ENCODE data around the gene CENPL.

DNA sequence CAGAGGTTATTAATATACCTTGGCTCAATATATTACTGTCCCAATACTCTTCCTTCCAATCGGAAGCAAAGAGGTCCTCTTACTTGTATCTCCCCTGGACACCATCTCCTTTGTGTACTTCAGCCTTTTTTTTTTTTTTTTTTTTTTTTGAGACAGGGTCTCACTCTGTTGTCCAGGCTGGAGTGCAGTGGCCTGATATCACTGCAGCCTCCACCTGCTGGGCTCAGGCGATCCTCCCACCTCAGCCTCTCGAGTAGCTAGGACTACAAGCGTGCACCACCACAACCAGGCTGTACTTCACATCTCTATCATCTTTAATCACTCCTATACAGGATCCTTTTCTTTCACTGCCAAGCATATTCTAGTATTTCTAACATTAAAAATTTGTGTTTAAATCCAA is 3.0 kb downstream of the CENPL start:
- TF ChIP-seq POLR2A (IDR thresholded peaks at IDR 0.05), result no peak
- TF ChIP-seq, protein P1, sequence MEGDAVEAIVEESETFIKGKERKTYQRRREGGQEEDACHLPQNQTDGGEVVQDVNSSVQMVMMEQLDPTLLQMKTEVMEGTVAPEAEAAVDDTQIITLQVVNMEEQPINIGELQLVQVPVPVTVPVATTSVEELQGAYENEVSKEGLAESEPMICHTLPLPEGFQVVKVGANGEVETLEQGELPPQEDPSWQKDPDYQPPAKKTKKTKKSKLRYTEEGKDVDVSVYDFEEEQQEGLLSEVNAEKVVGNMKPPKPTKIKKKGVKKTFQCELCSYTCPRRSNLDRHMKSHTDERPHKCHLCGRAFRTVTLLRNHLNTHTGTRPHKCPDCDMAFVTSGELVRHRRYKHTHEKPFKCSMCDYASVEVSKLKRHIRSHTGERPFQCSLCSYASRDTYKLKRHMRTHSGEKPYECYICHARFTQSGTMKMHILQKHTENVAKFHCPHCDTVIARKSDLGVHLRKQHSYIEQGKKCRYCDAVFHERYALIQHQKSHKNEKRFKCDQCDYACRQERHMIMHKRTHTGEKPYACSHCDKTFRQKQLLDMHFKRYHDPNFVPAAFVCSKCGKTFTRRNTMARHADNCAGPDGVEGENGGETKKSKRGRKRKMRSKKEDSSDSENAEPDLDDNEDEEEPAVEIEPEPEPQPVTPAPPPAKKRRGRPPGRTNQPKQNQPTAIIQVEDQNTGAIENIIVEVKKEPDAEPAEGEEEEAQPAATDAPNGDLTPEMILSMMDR (IDR thresholded peaks at IDR 0.05), result no peak

Measured in Peyer's patch (tissue), 4 donors.